BE2C (cell line): Measurements from ENCODE around the gene ZCCHC14.

Experiments
- DNase-seq: peaks from one replicate; pipeline ENCODE4 v3.0.0-alpha.2; 2020
- H3K27me3 ChIP-seq: fragments of 250-450 bp; sonication (Bioruptor Pico); 2 replicates; pipeline ENCODE4 v1.5.1; 2020; ENCODE audit warnings: mild to moderate bottlenecking
- H3K36me3 ChIP-seq: fragments of 250-450 bp; sonication (Bioruptor Pico); 2 replicates; pipeline ENCODE4 v1.5.1; 2020; ENCODE audit warnings: mild to moderate bottlenecking
- H3K4me1 ChIP-seq: fragments of 250-450 bp; sonication (Bioruptor Pico); 2 replicates; pipeline ENCODE4 v1.5.1; 2020
- H3K4me3 ChIP-seq: 2 replicates; pipeline ENCODE4 v1.5.1; 2011; ENCODE audit warnings: low read depth, low read length
- H3K9me3 ChIP-seq: fragments of 250-450 bp; sonication (Bioruptor Pico); 2 replicates; pipeline ENCODE4 v1.5.1; 2020
- CTCF ChIP-seq: IDR thresholded peaks from 2 replicates; pipeline ENCODE4 v1.5.1; 2012; ENCODE audit warnings: mild to moderate bottlenecking, low read depth, low read length

ZCCHC14 gene

GRCh38 chr16:87436225-87437172 is 56.3 kb downstream of the ZCCHC14 start:
- no peaks in the 10 kb centered on the region for H3K9me3 ChIP-seq
- no peaks in the 10 kb centered on the region for H3K27me3 ChIP-seq
- peaks cover 8% of the 10 kb centered on the region for H3K4me1 ChIP-seq
- no peak overlapping the region for H3K4me3 ChIP-seq
- no peak for TF ChIP-seq CTCF
- H3K36me3 ChIP-seq, result peaks cover 6% of the 10 kb centered on the region
- no peak for DNase-seq

- no peak for DNase-seq
- TF ChIP-seq CTCF, result no peak
- Histone ChIP-seq H3K27me3 (no peaks in the 10 kb centered on the region), H3K4me1 (peaks cover 8% of the 10 kb centered on the region), H3K9me3 (no peaks in the 10 kb centered on the region), H3K36me3 (peaks cover 6% of the 10 kb centered on the region; the same call in 1 of the 2 replicates), H3K4me3 (no peak overlapping the region)
Measured at GRCh38 chr16:87435372-87436224, 57.2 kb downstream of the ZCCHC14 start.

- Histone ChIP-seq H3K4me1 (peaks cover 8% of the 10 kb centered on the region), H3K36me3 (peaks cover 16% of the 10 kb centered on the region), H3K27me3 (no peaks in the 10 kb centered on the region), H3K9me3 (no peaks in the 10 kb centered on the region), H3K4me3 (no peak overlapping the region)
- DNase-seq, result no peak
- no peak for TF ChIP-seq CTCF
Measured at GRCh38 chr16:87434146-87434667, 58.6 kb downstream of the ZCCHC14 start.

- TF ChIP-seq CTCF, result no peak
- peaks cover 8% of the 10 kb centered on the region for H3K4me1 ChIP-seq
- H3K4me3 ChIP-seq, result no peak overlapping the region
- H3K27me3 ChIP-seq, result no peaks in the 10 kb centered on the region
- DNase-seq, result no peak
- peaks cover 17% of the 10 kb centered on the region for H3K36me3 ChIP-seq
- H3K9me3 ChIP-seq, result no peaks in the 10 kb centered on the region
Measured at GRCh38 chr16:87432330-87432915, 60.4 kb downstream of the ZCCHC14 start.

GRCh38 chr16:87431926-87432325 is 60.9 kb downstream of the ZCCHC14 start:
- peak; percentile 46 for DNase-seq
- Histone ChIP-seq H3K27me3 (no peaks in the 10 kb centered on the region), H3K36me3 (peaks cover 17% of the 10 kb centered on the region), H3K4me1 (peaks cover 8% of the 10 kb centered on the region), H3K9me3 (no peaks in the 10 kb centered on the region), H3K4me3 (no peak overlapping the region)
- no peak for TF ChIP-seq CTCF
